ENCODE results near the gene MGA. TPM values are rescaled to one million over a fixed set of nuclear protein-coding genes. Genes with fewer than 3 reads are reported as not detected.
"Not testable (repeated sequence)": the region's sequence is repeated elsewhere in the genome, so short reads cannot be mapped to it uniquely, and the experiment has no call there.

The MGA gene
- total RNA-seq, 1 donor from 2014 or later: 74.0 TPM

GRCh38 chr15:41714291-41714690 lies 54.1 kb downstream of the MGA start:
- DNase-seq (ENCODE audit: low read depth): no peak

GRCh38 chr15:41716864-41717263 lies 56.7 kb downstream of the MGA start:
- no peak for DNase-seq (ENCODE audit: low read depth)

DNA sequence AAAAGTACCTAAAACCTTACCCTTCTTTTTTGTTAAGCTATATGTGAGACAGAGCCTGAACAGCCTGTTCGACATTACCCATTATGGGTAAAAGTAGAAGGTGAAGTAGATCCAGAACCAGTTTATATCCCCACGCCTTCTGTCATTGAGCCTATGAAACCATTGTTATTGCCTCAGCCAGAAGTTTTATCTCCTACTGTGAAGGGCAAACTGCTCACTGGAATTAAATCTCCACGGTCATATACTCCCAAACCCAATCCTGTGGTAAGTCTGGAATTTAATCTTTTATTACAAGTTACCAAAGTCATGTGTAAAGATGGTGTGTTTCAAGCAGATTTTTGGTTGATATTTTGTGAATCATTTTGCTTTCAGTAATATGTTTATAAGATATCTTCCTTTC lies 66.9 kb downstream of the MGA start:
- DNase-seq (ENCODE audit: low read depth): no peak

- not testable (repeated sequence) for DNase-seq (ENCODE audit: low read depth)
Measured at GRCh38 chr15:41728061-41728460, 67.9 kb downstream of the MGA start.

GRCh38 chr15:41730543-41730942 lies 70.3 kb downstream of the MGA start:
- DNase-seq (ENCODE audit: low read depth): no peak

DNA sequence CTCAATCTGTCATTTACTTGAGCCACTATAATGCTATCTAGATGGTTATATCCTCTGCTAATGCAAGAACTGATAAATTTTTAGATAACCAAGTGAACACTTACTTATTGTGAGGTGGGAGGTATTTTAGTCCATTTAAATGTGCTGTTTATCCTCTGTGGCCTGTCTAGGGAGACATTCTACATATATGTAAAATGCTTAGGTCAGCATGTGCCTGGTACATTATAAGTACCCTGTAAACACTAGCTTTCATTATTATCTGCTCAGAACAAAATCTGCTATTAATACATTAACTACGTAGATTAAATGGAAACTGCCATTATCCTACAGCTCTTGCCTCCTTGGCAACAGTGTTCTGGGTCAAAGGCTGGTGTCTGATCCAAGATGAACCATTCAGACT lies 72.3 kb downstream of the MGA start:
- no peak for DNase-seq (ENCODE audit: low read depth)

- no peak for DNase-seq (ENCODE audit: low read depth)
Measured at GRCh38 chr15:41734079-41734478, 73.9 kb downstream of the MGA start.

DNA sequence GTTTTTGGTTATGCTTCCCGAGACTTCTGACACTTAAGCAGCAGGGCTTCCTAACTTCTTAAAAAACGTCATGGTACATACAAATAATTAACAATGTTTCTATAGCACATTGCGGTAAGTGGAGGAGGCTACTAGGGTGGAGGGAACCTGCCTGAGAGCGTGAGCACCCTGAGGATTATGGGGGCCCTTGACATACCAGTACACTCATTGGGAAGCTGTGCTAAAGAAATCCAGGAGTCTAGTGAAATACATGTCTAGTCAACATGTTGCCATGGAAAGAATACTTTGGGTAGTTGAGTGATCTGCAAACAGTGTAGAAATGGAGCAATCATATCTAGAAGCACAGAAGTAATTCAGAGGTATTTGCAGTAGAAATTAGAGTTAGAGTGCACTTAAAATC lies 74.8 kb downstream of the MGA start:
- no peak for DNase-seq (ENCODE audit: low read depth)

- not testable (repeated sequence) for DNase-seq (ENCODE audit: low read depth)
Measured at GRCh38 chr15:41735492-41735891, 75.3 kb downstream of the MGA start.

DNA sequence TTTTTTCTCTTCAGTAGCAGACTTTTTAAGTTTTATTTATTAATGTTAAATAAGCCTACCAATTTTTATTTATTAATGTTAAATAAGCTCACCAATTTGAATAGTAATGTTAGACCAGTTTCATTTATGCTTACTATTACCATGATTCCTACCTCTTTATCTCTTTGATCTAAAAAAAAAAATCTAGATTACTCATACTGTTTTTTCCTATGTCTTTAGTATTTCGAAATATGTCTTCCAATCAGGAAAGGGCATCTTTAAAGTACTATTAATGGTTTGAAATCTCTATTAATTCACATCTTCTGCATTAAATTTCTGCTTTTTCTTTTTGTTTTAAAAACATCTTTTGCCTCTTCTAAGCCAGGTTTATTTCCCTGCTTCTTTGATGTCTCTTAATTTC lies 86.6 kb downstream of the MGA start:
- DNase-seq (ENCODE audit: low read depth): peak; percentile 3

- no peak for DNase-seq (ENCODE audit: low read depth)
Measured at GRCh38 chr15:41756198-41756597, 96.0 kb downstream of the MGA start.

DNA sequence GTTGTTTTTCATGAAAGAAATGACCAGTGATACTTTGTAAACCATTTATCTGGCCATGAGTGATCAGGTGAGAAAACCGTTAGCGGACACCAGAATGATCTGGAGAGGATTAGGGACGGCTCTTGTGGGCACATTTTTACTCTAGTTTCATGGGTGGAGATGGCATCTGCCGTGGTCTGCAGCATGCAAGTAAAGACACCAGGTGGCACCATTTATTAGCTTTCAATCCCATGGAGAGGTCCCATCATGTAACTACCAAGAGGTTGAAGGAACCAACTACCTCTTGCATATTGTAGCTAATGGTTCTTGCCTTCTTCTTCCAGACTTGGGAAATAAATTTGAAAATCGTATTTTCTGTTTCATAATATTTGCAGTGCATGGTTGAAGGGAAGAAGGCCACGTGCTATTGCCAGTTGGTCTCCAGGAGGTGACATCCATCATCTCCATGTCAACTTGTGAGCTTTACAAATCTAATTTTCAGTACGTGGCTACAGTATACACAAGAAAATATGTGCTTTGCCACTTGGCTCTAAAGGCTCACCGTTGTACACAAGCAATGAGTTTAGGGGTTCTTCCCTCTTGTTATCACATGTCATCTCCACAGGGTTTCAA lies 112.6 kb downstream of the MGA start:
- DNase-seq (ENCODE audit: low read depth): peak; percentile 76

DNA sequence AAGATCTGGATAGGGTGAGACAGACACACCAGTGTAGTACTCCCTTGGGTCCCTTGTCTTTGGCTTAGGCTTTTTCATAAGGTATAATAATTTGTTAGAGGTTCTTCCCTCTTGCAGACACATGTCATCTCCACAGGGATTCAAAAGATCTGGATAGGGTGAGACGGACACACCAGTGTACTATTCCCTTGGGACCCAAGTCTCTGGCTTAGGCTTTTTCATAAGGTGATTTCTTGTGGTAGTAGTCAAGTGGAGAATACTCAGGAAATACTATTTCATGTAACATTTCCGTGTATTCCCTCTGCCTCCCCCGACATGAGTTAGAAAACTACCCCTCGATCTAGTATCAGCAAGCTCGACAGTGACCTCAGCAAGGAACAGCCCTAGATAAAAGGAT lies 113.1 kb downstream of the MGA start:
- DNase-seq (ENCODE audit: low read depth): no peak

GRCh38 chr15:41773729-41774061 lies 113.5 kb downstream of the MGA start:
- no peak for DNase-seq (ENCODE audit: low read depth)

- peak; percentile 94 for DNase-seq (ENCODE audit: low read depth)
Measured at GRCh38 chr15:41774062-41774881, 114.1 kb downstream of the MGA start, which contains the start of gene MAPKBP1. TSS of gene MAPKBP1 (plus strand) at chr15:41774484. CDS start at chr15:41775276, 792 bp downstream.

DNA sequence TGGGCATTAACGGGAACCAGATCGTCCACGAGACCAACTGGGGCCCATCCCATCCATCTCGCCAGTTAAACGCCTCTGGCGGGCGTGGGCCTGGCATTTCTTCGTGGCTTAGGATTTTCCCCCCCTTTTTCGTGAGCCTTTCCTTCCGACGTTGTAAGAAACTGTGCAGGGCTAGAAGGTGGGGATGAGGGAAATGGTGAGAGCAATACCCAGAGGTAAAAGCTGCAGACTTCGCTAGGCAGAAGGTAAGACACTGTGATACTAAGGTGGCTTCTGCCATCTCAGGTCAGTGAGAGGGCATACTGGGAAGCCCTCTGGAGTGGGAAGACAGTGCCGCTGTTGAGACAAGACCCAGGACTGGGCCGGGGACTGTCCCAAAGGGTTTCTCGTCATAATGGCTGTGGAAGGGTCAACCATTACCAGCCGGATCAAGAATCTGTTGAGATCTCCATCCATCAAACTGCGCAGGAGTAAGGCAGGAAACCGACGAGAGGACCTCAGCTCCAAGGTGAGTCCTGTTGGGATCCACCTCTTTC lies 114.7 kb downstream of the MGA start:
- no peak for DNase-seq (ENCODE audit: low read depth)

DNA sequence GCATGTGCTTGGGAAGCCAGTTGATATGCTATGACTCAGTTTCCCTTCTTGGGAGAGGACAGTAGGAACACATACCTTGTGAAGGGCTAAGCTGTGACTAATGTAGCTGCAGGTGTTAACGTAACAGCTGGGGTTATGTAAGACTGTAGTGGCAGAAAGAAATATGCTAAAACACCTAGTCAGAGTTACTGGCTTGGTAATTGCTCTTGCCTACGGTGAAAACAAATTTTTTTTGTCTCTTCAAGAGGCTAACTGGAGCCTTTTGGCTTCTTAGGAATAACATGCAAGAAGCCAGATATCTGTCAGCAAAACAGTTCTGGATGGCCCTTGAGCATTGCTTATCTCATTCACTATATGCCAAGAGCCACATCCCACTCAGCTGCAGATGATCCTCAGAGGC lies 115.4 kb downstream of the MGA start:
- DNase-seq (ENCODE audit: low read depth): peak; percentile 83

DNA sequence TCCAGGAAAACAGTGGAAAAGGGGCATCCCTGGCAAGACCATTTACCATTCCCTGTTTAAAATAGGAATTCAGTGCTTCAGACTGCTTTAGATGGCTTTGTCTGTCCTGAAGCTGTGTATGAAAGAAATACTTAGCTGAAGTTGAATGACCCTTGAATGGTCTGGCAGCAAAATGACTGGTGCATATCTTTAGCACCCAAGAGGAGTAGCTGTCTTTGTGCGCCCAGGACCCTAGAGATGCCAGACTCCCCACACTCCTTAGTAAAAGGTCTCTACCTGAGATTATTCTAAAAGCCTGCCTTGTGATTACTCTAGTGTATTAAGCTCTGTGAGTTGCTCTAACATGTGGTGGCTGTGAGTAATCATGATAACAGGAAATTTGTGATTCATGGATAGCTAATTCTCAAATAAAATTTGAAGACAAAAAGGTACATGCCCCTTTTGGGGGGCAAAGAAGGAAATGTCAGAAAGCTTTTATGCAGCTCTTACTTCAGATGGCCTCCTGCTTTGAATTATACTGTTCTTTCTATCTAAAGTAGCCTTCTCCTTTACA lies 117.3 kb downstream of the MGA start:
- DNase-seq (ENCODE audit: low read depth): peak; percentile 57

- no peak for DNase-seq (ENCODE audit: low read depth)
Measured at GRCh38 chr15:41778521-41778920, 118.3 kb downstream of the MGA start.

DNA sequence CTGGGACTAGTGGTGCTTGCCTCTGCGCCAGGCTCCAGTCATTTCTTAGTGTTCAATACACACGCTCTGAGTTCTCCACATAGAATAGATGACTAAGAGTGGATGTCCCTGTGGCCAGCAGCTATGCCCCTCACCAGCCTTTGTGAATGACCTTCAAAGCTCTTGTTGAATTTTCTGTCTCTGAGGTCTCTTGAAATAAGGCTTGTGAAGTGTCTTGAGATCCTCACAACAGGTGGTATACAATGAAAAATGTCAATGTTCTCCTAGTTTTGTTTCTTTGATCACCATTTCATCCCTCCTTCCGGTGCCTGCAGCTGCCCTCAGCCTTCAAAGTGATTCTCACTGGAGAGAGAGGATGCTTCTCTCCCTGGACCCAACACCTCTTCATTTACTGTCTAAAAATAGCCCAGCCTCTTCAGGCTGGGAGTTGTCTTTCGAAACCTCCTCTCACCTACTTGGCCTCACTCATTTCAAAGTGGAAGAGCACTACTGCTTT lies 119.5 kb downstream of the MGA start:
- DNase-seq (ENCODE audit: low read depth): no peak

GRCh38 chr15:41780266-41780665 lies 120.1 kb downstream of the MGA start:
- no peak for DNase-seq (ENCODE audit: low read depth)

- DNase-seq (ENCODE audit: low read depth): no peak
Measured at GRCh38 chr15:41780727-41781126, 120.5 kb downstream of the MGA start.

Data from renal cortical epithelial cell (primary cell).